GM12878 (cell line): ENCODE data around the gene ARHGAP22. TPM values are rescaled to one million over a fixed set of nuclear protein-coding genes. Genes with fewer than 3 reads are reported as not detected.

Experiments used
- ATAC-seq: fragments of 200-7000 bp; cut with Tn5 transposase; 3 replicates; pipeline ENCODE4 v1.9.1; 2020; ENCODE audit warnings: mild to moderate bottlenecking, moderate library complexity
- BruUV-seq: library from RNA; stranded (reverse); fragments of 400-500 nt; replicated peaks from 2 replicates; lab custom pipeline; 2021; lab: Mats Ljungman, UMichigan
- CTCF ChIA-PET: fragments of 300-600 bp; sonication (Branson Sonifier 250); formaldehyde crosslinking; extraction: SDS; loops from one replicate; lab custom pipeline; 2021; ENCODE audit warnings: inconsistent platforms; lab: Yijun Ruan, JAX
- POLR2A ChIA-PET: fragments of 350-600 bp; formaldehyde crosslinking; extraction: SDS; loops from one replicate; lab custom pipeline; 2021; ENCODE audit warnings: inconsistent platforms; lab: Charles Lee
- RAD21 ChIA-PET: fragments of 300-600 bp; sonication (Branson Sonifier 250); formaldehyde crosslinking; loops from one replicate; lab custom pipeline; 2023; ENCODE audit warnings: antibody characterized with exemption; ENCODE audit not compliant: unreplicated experiment; lab: Charles Lee
- SMC1A ChIA-PET: fragments of 300-600 bp; sonication (Branson Sonifier 250); formaldehyde crosslinking; loops from one replicate; lab custom pipeline; 2023; ENCODE audit not compliant: unreplicated experiment, uncharacterized antibody; lab: Charles Lee
- DNase-seq: peaks from one replicate; pipeline ENCODE4 v3.0.0-alpha.2; 2011; ENCODE audit warnings: low read depth, low spot score
- FAIRE-seq: peaks from 3 replicates; lab custom pipeline; 2011; peaks lifted over from hg19 to GRCh38; lab: Jason Lieb, UNC
- H2AFZ ChIP-seq: 2 replicates; pipeline ENCODE4 v1.6.0; 2011; ENCODE audit warnings: low read depth, low read length, control low read depth; ENCODE audit not compliant: control insufficient read depth
- H3K27ac ChIP-seq: 2 replicates; pipeline ENCODE4 v1.5.1; 2011; ENCODE audit warnings: control low read depth; ENCODE audit not compliant: control insufficient read depth, insufficient read depth
- H3K27me3 ChIP-seq, 2 experiments: replicated peaks in 1 of 2; 2 replicates each; pipeline versions ENCODE4 v1.6.0 to v1.6.1; 2011; ENCODE audit warnings: low read length in 1 of 2; ENCODE audit not compliant: control insufficient read depth in 2 of 2, insufficient read depth in 2 of 2
- H3K36me3 ChIP-seq, 2 experiments: 2 replicates each; pipeline ENCODE4 v1.5.1; 2011; ENCODE audit warnings: low read length in 1 of 2; ENCODE audit not compliant: control insufficient read depth in 2 of 2, insufficient read depth in 2 of 2
- H3K4me1 ChIP-seq: 2 replicates; pipeline ENCODE4 v1.6.1; 2011; ENCODE audit warnings: mild to moderate bottlenecking, low read length, moderate library complexity, mixed read lengths; ENCODE audit not compliant: control insufficient read depth, insufficient read depth
- H3K4me2 ChIP-seq: 2 replicates; pipeline ENCODE4 v1.6.0; 2011; ENCODE audit warnings: control low read depth; ENCODE audit not compliant: control insufficient read depth, insufficient read depth
- H3K4me3 ChIP-seq: fragments of 200-600 bp; sonication (generic); 2 replicates; pipeline ENCODE4 v1.5.1; 2016
- H3K79me2 ChIP-seq: 2 replicates; pipeline ENCODE4 v1.6.0; 2011; ENCODE audit warnings: low read length; ENCODE audit not compliant: control insufficient read depth, insufficient read depth
- H3K9ac ChIP-seq: 2 replicates; pipeline ENCODE4 v1.8.0; 2011; ENCODE audit warnings: low read length, control low read depth, mixed read lengths; ENCODE audit not compliant: control insufficient read depth, insufficient read depth
- H3K9me3 ChIP-seq: replicated peaks from 3 replicates; pipeline ENCODE4 v1.5.1; 2011; ENCODE audit warnings: mild to moderate bottlenecking, low read length; ENCODE audit not compliant: control insufficient read depth, insufficient read depth
- H4K20me1 ChIP-seq: 2 replicates; pipeline ENCODE4 v1.6.0; 2011; ENCODE audit not compliant: control insufficient read depth, insufficient read depth
- BCLAF1 ChIP-seq: fragments of 450-650 bp; IDR thresholded peaks from 2 replicates; pipeline ENCODE4 v1.6.1; 2017; ENCODE audit warnings: antibody characterized with exemption, mild to moderate bottlenecking, moderate library complexity
- E2F8 ChIP-seq: fragments of 450-650 bp; IDR thresholded peaks from 2 replicates; pipeline ENCODE4 v1.6.1; 2018; ENCODE audit warnings: mild to moderate bottlenecking, low read depth, moderate library complexity; ENCODE audit not compliant: partially characterized antibody
- HDAC2 ChIP-seq: fragments of 200-600 bp; sonication (generic); IDR thresholded peaks from 2 replicates; pipeline ENCODE4 v1.6.1; 2017
- KDM1A ChIP-seq: fragments of 200-600 bp; sonication (generic); IDR thresholded peaks from 2 replicates; pipeline ENCODE4 v1.6.1; 2016; ENCODE audit warnings: borderline replicate concordance
- MEF2B ChIP-seq: fragments of 450-650 bp; IDR thresholded peaks from 2 replicates; pipeline ENCODE4 v1.6.1; 2018; ENCODE audit warnings: mild to moderate bottlenecking, moderate library complexity; ENCODE audit not compliant: partially characterized antibody, poor library complexity, severe bottlenecking
- POLR2AphosphoS5 ChIP-seq: IDR thresholded peaks from 2 replicates; pipeline ENCODE4 v1.6.1; 2011; ENCODE audit warnings: mild to moderate bottlenecking, low read length, inconsistent platforms
- RB1 ChIP-seq: fragments of 450-650 bp; formaldehyde crosslinking; IDR thresholded peaks from 2 replicates; pipeline ENCODE4 v1.6.1; 2017; ENCODE audit warnings: mild to moderate bottlenecking, borderline replicate concordance
- SMC3 ChIP-seq: IDR thresholded peaks from 2 replicates; pipeline ENCODE4 v1.6.1; 2011; ENCODE audit warnings: low read length, improper control_type of control experiment, borderline replicate concordance
- ZNF217 ChIP-seq: fragments of 450-650 bp; IDR thresholded peaks from 2 replicates; pipeline ENCODE4 v1.6.1; 2017; ENCODE audit warnings: antibody characterized with exemption, mild to moderate bottlenecking
- ZNF687 ChIP-seq: fragments of 450-650 bp; IDR thresholded peaks from 2 replicates; pipeline ENCODE4 v1.6.1; 2017; ENCODE audit warnings: mild to moderate bottlenecking, moderate library complexity
- WGBS: methylation state at CpG from one replicate; pipeline ENCODE4 v1.1.6; 2016; ENCODE audit warnings: low lambda C conversion rate; ENCODE audit not compliant: insufficient replicate concordance, insufficient coverage; ENCODE audit errors: missing lambda C conversion rate; 5-methylcytosine and 5-hydroxymethylcytosine counted together
- in situ Hi-C: fragments of 300-500 bp; cut with MboI; formaldehyde crosslinking; loops from 9 replicates; pipeline ENCODE4 v1.14.3; 2018; ENCODE audit warnings: mixed read lengths
- intact Hi-C: fragments of 100-400 bp; cut with micrococcal nuclease; formaldehyde crosslinking; loops from one replicate; pipeline ENCODE4 v1.14.2; 2022; ENCODE audit not compliant: unreplicated experiment
- polyA plus RNA-seq, 11 experiments: library from polyadenylated mRNA; depleted of rRNA in 4 of 11; unstranded in 6 of 11; stranded (reverse) in 5 of 11; fragments of >200 nt; fragmentation: Nextera tagmentation in 4 of 11; fragmentation: Illumina TruSeq in 1 of 11; extraction: Ambion mirVana in 4 of 11; extraction: Trizol in 1 of 11; gene quantifications; 1 replicate in 1 of 11; 2 replicates in 10 of 11; pipeline versions ENCODE4 v1.2.1 to v1.2.3, GENCODE V29; 2011 to 2016; ENCODE audit warnings: inconsistent platforms in 2 of 11, missing spikeins in 2 of 11, low read depth in 1 of 11
- total RNA-seq, 4 experiments: library from RNA; depleted of rRNA in 3 of 4; stranded (reverse); fragments of >200 nt in 3 of 4; fragmentation: Illumina TruSeq in 1 of 4; extraction: Trizol in 1 of 4; gene quantifications; 2 replicates each; pipeline versions ENCODE4 v1.2.1 to v1.2.3, GENCODE V29; 2013 to 2021

ARHGAP22 gene
- total and polyA plus RNA-seq, 10 of the 15 experiments (the other 5 are each of a cell fraction or from before 2014, with no cell fraction given), result 0.07 to 0.61 (median 0.18) TPM; not detected in 5

GRCh38 chr10:48497780-48498770, 106.8 kb downstream of the ARHGAP22 start:
- no peaks in the 10 kb centered on the region for H3K36me3 ChIP-seq
- TF ChIP-seq KDM1A (no peak), ZNF217 (no peak), E2F8 (no peak), MEF2B (no peak), HDAC2 (no peak), SMC3 (no peak), BCLAF1 (no peak), POLR2AphosphoS5 (no peak), ZNF687 (no peak), RB1 (no peak)
- DNase-seq (no peak), ATAC-seq (no peak), FAIRE-seq (no peak)
- H2AFZ ChIP-seq, result no peak overlapping the region
- CTCF ChIA-PET, result interaction anchor here (1.1 kb wide), 1 partner anchor 11 kb away, joined by 3 read pairs; no protein-coding TSS in a partner anchor
- H3K4me2 ChIP-seq, result no peak overlapping the region
- H3K9ac ChIP-seq, result no peak overlapping the region
- RAD21 ChIA-PET, result no interaction called here
- no TSS peak for BruUV-seq
- POLR2A ChIA-PET, result no interaction called here
- intact Hi-C loops, result no loop called here
- in situ Hi-C loops, result no loop called here
- peaks cover 9% of the 10 kb centered on the region for H3K4me1 ChIP-seq
- no peak overlapping the region for H3K27ac ChIP-seq
- WGBS, result 37% methylated on average over 17 of the region's 17 CpGs
- H3K4me3 ChIP-seq, result no peak overlapping the region
- H3K79me2 ChIP-seq, result no peaks in the 10 kb centered on the region
- no peaks in the 10 kb centered on the region for H3K27me3 ChIP-seq
- H3K9me3 ChIP-seq, result no peaks in the 10 kb centered on the region
- SMC1A ChIA-PET, result no interaction called here
- no peaks in the 10 kb centered on the region for H4K20me1 ChIP-seq
